ENCODE results near the gene GALNT18. TPM values are rescaled to one million over a fixed set of nuclear protein-coding genes. Genes with fewer than 3 reads are reported as not detected.

Gene GALNT18
- total RNA-seq, 1 experiment from 2014 or later = 0.18 TPM

- no peak for DNase-seq (ENCODE audit: low spot score)
Observed at GRCh38 chr11:11436715-11437313, 185.0 kb downstream of the GALNT18 start.

- no peak for DNase-seq (ENCODE audit: low spot score)
Observed at GRCh38 chr11:11435635-11436034, 186.2 kb downstream of the GALNT18 start.

- no peak for DNase-seq (ENCODE audit: low spot score)
Observed at GRCh38 chr11:11433960-11434359, 187.8 kb downstream of the GALNT18 start.

- no peak for DNase-seq (ENCODE audit: low spot score)
Observed at GRCh38 chr11:11432621-11433319, 189.0 kb downstream of the GALNT18 start.

- no peak for DNase-seq (ENCODE audit: low spot score)
Observed at GRCh38 chr11:11430431-11430830, 191.4 kb downstream of the GALNT18 start.

GRCh38 chr11:11428714-11429113 lies 193.1 kb downstream of the GALNT18 start:
- no peak for DNase-seq (ENCODE audit: low spot score)

- DNase-seq (ENCODE audit: low spot score) = no peak
Observed at GRCh38 chr11:11427542-11427941, 194.3 kb downstream of the GALNT18 start.

GRCh38 chr11:11427140-11427539 lies 194.7 kb downstream of the GALNT18 start:
- DNase-seq (ENCODE audit: low spot score) = no peak

- no peak for DNase-seq (ENCODE audit: low spot score)
Observed at GRCh38 chr11:11426226-11426952, 195.4 kb downstream of the GALNT18 start.

GRCh38 chr11:11425806-11426205 lies 196.0 kb downstream of the GALNT18 start:
- DNase-seq (ENCODE audit: low spot score) = no peak

- DNase-seq (ENCODE audit: low spot score) = no peak
Observed at GRCh38 chr11:11424688-11425087, 197.1 kb downstream of the GALNT18 start.

GRCh38 chr11:11422411-11423128 lies 199.2 kb downstream of the GALNT18 start:
- no peak for DNase-seq (ENCODE audit: low spot score)

GRCh38 chr11:11421509-11421908 lies 200.3 kb downstream of the GALNT18 start:
- no peak for DNase-seq (ENCODE audit: low spot score)

- DNase-seq (ENCODE audit: low spot score) = no peak
Observed at GRCh38 chr11:11420899-11421285, 200.9 kb downstream of the GALNT18 start.

GRCh38 chr11:11420191-11420898 lies 201.5 kb downstream of the GALNT18 start:
- no peak for DNase-seq (ENCODE audit: low spot score)

GRCh38 chr11:11419747-11420146 lies 202.1 kb downstream of the GALNT18 start:
- DNase-seq (ENCODE audit: low spot score) = no peak

GRCh38 chr11:11416917-11417316 lies 204.9 kb downstream of the GALNT18 start:
- DNase-seq (ENCODE audit: low spot score) = no peak

- DNase-seq (ENCODE audit: low spot score) = no peak
Observed at GRCh38 chr11:11416502-11416901, 205.3 kb downstream of the GALNT18 start.

- DNase-seq (ENCODE audit: low spot score) = no peak
Observed at GRCh38 chr11:11415901-11416300, 205.9 kb downstream of the GALNT18 start.

GRCh38 chr11:11414996-11415395 lies 206.8 kb downstream of the GALNT18 start:
- DNase-seq (ENCODE audit: low spot score) = no peak

GRCh38 chr11:11413776-11414175 lies 208.0 kb downstream of the GALNT18 start:
- no peak for DNase-seq (ENCODE audit: low spot score)
